Activated CD4-positive, alpha-beta T cell treated with anti-CD3 and anti-CD28 coated beads, Interleukin-2, Interleukin-6, amounts not matched to agents 100 ng/mL and 50 ng/mL, durations not matched to agents 16 hours and 8 hours (primary cell): ENCODE data around the gene LYPD8.

Experiments used
- DNase-seq: peaks from one replicate; pipeline ENCODE4 v3.0.0-alpha.2; 2020

The LYPD8 gene

DNA sequence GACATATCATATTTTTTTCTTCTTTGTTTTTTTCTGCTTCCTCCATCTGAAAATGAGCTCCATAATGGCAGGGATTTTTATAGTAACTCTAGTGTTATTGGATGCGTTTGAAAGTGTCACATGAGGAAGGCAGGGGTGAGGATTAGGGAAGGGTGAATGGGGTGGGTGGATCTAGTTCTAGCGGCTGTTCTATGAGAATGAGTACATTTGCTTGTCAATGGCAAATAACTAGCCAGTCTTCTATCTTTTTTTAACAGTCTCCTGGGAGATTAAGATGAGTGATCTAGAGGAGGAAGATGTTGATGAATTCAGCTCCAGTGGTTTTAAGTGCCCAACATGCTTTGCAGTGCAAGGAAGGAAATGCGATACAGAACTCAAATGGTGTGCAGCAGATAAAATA, 58.8 kb downstream of the LYPD8 start:
- DNase-seq: no peak

DNA sequence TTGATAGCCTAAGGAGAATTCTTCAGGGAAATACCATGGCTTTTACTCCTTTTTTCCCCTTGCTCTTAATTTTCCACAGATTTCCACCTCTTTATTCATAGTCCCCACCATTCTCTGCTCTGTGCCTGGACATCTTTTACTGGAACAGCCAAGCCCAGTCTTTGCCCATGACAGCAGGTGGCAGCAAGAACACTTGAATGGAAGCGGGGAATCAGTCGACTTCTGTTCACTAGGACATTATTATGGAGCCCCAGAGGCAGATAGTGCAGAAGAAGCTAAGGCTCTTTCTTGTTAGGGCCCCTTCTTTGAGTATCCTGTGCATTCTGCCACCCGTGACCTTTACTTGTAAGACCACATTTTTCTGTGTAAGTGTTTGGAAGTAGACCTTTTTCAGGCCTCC, 59.3 kb downstream of the LYPD8 start:
- peak; percentile 19 for DNase-seq

- DNase-seq: no peak
Observed at GRCh38 chr1:248695451-248696132, 60.0 kb downstream of the LYPD8 start.

DNA sequence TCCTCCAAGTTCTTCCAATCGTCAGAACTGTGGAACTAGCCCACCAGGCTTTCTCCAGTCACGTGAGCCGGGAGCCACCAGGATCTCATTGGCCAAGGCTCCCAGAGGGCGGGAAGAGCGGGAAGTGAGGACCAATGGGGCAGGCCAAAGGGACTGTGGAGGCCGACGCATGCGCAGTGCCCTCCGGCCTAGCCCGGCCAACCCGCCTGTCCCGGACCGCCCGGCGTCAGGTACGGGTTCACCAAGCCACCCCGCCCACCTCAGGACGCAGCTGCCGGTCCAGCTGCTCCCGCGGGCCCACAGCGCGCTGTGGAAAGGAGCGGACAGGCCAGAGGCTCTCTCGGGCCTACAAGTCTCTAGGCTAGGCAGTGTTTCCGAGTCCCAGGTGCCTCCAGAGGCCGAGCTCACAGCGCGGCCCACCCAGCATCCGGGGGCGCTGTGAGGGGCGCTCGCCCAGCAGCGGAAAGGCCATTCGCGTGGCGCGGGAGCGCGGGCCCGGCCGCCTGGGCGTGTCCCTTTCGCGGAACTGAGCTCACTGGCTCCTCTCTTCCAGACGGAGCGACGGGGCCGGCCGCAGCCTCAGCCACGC, 63.9 kb downstream of the LYPD8 start:
- no peak for DNase-seq
